Left kidney (tissue), 8 donors: Measurements from ENCODE around the gene RGS8. TPM values are rescaled to one million over a fixed set of nuclear protein-coding genes. Genes with fewer than 3 reads are reported as not detected.

Experiments used
- DNase-seq: peaks from one replicate; pipeline ENCODE4 v3.0.0-alpha.2; 2013
- long read RNA-seq, 8 donors: transcript quantifications; one replicate each; lab custom pipeline, GENCODE V29; 2026
- polyA plus RNA-seq: library from polyadenylated mRNA; unstranded; fragments of 120-200 nt; gene quantifications from one replicate; pipeline ENCODE4 v1.2.1, GENCODE V29; 2013; ENCODE audit not compliant: insufficient read length

Gene RGS8
- 0.12 TPM for polyA plus RNA-seq
- long read RNA-seq, donor 1, result 0 reads
- long read RNA-seq, donor 2, result 0 reads
- long read RNA-seq, donor 3, result 0 reads
- long read RNA-seq, donor 4, result 0 reads
- long read RNA-seq, donor 5, result 0 reads
- long read RNA-seq, donor 6, result 0 reads
- long read RNA-seq, donor 7, result 0 reads
- long read RNA-seq, donor 8, result 0 reads

- DNase-seq, result no peak
Measured at GRCh38 chr1:182684116-182684828, at the start of gene RGS8. TSS of gene RGS8 (minus strand) at chr1:182684587. CDS start at chr1:182669649, 14,938 bp downstream.

GRCh38 chr1:182731852-182732575 is 47.6 kb upstream of the RGS8 start:
- no peak for DNase-seq

- DNase-seq, result no peak
Measured at GRCh38 chr1:182726912-182727311, 42.5 kb upstream of the RGS8 start.

DNA sequence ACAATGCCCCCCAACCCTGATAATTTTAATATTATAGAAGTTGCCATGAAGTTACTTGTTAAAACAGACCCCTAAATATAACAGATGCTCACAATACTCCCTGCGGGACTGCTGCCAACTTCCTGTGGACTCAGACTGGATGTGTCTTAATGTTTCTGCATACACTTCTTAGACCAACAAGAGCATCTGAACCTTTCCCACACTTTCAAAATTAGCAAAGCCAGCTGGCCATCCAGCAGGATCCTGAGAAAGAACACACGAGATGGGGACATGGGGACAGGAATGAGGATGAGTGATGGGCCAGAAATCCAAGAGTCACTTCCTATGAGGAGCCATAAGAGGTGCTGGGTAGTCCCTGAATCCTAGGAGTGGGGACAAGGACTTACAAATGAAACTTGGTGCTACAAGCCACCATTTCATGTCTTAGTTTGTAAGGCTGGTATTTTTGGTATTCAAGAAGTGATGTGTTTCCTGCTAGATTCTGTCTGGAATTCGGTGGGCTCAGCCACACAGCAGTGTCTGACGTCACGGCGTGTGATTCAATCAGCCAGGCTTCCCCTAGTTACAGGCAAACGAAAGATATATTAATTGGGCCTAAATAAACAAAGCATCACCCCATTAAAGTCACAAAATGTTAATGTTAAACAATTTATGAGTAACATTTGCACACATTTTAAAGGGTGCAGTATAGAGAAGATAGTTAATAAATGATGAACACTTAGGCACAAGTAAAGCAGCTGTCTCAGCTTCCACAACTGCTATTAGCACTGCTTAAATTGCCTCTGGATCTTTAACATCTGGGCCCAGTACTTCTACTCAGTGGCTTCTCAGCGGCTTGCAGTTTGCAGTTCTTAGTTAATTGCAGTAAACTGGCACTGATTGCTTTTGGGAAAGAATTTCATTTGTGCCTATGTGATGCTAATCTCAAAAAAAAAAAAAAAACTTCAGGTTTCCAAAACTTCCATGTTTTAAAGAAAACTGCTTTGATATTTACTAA is 41.2 kb upstream of the RGS8 start:
- no peak for DNase-seq

GRCh38 chr1:182724215-182724614 is 39.8 kb upstream of the RGS8 start:
- DNase-seq, result no peak

DNA sequence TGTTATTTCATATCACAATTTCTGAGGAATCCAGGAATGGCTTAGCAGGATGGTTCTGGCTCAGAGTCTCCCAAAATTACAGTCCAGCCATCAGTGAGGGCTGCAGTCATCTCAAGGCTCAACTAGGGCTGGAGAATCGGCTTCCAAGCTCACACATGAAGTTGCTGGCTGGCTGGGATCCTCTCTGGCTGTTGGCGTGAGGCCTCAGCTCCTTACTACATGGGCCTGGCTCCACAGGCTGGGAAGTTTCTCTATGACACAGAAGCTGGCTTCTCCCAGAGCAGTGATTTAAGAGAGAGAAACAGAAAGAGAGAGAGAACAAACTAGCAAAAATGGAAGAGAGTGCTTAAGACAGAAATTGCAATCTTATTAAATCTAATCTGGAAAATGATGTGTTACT is 38.8 kb upstream of the RGS8 start:
- no peak for DNase-seq

GRCh38 chr1:182721525-182721924 is 37.1 kb upstream of the RGS8 start:
- no peak for DNase-seq

GRCh38 chr1:182720463-182720862 is 36.1 kb upstream of the RGS8 start:
- DNase-seq, result no peak

DNA sequence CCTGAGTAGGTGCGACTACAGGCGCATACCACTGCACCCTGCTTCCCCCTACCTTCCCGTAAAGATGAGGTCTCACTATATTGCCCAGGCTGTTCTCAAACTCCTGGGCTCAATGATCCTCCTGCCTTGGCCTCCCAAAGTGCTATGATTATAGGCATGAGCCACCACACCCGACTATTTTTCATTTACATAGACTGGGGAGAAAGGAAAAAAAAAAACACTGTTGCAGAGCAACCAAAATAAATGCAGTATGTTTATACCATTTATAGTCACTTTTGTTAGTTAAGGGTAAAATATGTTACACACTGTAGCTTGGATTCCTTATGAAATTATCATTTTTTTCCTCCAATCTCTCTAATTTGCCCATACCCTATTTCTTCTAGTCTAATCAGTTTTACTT is 35.2 kb upstream of the RGS8 start:
- DNase-seq, result no peak

GRCh38 chr1:182718311-182718710 is 33.9 kb upstream of the RGS8 start:
- no peak for DNase-seq

GRCh38 chr1:182716740-182717720 is 32.6 kb upstream of the RGS8 start:
- DNase-seq, result no peak

DNA sequence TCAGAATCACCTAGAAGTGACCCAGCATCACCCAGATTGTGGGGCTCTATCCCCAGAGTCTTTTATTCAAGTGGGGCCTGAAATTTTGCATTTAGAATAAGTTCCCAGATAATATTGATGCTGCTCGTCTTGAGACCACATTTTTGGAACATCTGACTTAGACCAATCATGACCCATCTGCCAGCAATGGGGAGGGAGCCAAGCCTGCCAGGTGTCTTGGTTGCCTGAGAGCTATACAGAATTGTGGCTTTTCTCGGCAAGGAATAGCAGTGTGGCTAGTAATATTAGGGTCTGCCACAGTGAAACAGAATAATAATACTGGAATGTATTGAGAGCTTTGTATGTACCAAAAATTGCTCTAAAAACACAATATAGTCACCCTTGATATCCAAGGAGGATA is 31.1 kb upstream of the RGS8 start:
- no peak for DNase-seq

GRCh38 chr1:182714546-182714945 is 30.2 kb upstream of the RGS8 start:
- no peak for DNase-seq

DNA sequence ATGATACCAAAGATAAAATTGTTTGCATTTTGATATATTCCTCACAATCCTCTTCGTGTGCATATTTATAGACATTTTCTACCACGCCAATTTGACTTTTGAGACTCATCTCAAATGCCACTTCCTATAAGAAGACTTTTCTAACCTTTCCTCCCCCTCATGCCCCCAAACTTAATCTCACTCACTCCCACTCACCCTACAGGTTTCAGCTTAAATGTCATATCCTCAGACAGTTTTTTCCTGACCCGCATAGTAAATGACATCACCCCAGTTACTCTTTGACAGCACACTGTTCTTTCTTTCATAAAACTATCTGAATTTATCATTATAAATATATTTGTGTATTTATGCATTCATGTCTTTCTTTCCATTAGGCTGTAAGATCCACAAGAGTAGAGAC is 29.6 kb upstream of the RGS8 start:
- DNase-seq, result no peak

DNA sequence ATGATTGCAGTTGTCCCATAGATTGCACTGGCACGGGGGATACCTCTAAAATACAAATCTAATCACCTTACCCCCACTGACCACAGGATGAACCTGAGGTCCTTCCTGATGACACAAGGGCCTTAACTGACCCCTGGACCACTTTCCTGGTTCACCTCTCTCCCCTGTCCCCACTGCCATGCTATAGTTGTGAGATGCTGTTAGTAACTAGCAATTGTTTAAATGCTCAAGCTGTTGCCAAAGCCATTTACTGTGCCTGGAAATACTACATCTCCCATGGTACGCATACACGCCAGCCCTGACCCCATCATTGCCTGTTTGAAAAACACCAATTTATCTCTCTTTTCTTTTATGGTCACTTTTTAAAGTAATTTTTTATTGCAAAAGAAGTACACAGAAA is 29.1 kb upstream of the RGS8 start:
- no peak for DNase-seq

DNA sequence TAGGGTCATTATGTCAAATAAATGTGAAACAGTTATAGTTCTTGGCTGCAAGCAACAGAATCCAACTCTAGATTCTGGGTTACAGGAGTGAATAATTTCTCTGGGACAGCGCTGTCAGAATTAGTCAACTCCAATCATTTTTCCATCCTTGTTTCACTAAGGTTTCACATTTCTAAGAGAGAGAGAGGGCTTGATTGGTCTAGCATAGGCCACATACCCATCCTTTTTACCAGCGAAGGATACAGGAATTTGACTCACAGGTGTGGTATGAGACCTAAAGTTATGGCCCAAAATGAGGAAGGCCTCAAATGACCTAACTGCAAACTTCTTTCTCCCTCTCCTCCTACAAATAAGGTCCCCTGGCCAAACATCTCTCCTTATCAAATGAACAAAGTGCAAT is 25.5 kb upstream of the RGS8 start:
- DNase-seq, result no peak

- DNase-seq, result no peak
Measured at GRCh38 chr1:182709225-182709764, 24.9 kb upstream of the RGS8 start.

DNA sequence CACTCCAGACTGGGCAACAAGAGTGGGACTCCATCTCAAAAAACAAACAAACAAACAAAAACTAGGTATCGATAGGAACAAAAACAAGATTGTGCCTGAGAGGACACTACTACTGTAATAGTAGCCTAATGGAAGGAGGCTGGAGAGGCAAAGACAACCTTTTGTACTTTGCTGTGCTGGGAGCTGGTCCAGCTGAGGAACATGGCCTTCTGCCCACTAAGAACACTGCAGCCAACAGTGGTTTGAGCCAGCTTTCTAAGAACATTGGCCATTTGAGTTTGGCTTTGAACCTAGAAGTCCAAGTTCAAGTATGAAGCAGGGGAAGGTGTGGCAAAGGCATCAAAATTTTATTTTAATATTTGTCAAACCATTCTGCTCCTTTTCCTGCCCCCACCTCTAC is 22.7 kb upstream of the RGS8 start:
- DNase-seq, result no peak

- DNase-seq, result no peak
Measured at GRCh38 chr1:182704677-182705076, 20.3 kb upstream of the RGS8 start.

DNA sequence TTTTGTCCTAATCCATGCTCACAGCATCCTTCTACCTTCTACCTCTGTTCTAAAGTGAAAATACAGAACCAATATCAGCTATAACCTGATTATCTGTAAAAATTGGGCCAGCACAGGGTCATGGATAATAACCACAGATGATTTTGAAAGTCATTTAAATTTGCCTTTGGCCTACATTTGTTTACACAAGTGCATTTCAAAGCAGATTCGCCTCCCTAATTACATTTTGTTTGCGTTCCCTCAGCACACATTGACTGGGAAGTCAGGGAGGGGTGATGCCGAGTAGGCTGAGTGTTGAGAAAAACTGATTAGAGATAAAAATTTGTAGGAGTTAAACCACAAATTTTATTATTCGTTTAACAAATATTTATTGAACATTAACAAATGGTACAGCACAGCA is 19.2 kb upstream of the RGS8 start:
- DNase-seq, result no peak
